GM23338 (cell line): ENCODE measurements around the gene UNC5B. TPM values are rescaled to one million over a fixed set of nuclear protein-coding genes. Genes with fewer than 3 reads are reported as not detected.

ENCODE experiments used
- ATAC-seq: fragments of 200-7000 bp; cut with Tn5 transposase; 3 replicates; pipeline ENCODE4 v1.9.1; 2020
- DNase-seq: peaks from one replicate; pipeline ENCODE4 v3.0.0-alpha.2; 2015; ENCODE audit warnings: low spot score
- H2AFZ ChIP-seq: fragments of 200-600 bp; sonication (generic); 2 replicates; pipeline ENCODE4 v1.8.0; 2016; ENCODE audit warnings: antibody characterized with exemption, mild to moderate bottlenecking, moderate library complexity
- H3F3A ChIP-seq: fragments of 200-600 bp; sonication (generic); replicated peaks from 2 replicates; pipeline ENCODE4 v1.8.0; 2017; ENCODE audit warnings: antibody characterized with exemption, mixed run types, low read depth
- H3K27ac ChIP-seq: fragments of 200-600 bp; sonication (generic); 2 replicates; pipeline ENCODE4 v1.6.1; 2016; ENCODE audit warnings: low read depth
- H3K27me3 ChIP-seq: fragments of 200-600 bp; sonication (generic); 2 replicates; pipeline ENCODE4 v1.8.0; 2016; ENCODE audit warnings: mild to moderate bottlenecking, mixed run types, moderate library complexity; ENCODE audit not compliant: insufficient read depth
- H3K36me3 ChIP-seq: fragments of 200-600 bp; sonication (generic); 2 replicates; pipeline ENCODE4 v1.8.0; 2016; ENCODE audit warnings: mild to moderate bottlenecking; ENCODE audit not compliant: insufficient read depth
- H3K4me1 ChIP-seq: fragments of 200-600 bp; sonication (generic); 2 replicates; pipeline ENCODE4 v1.8.0; 2016; ENCODE audit warnings: mild to moderate bottlenecking, moderate library complexity; ENCODE audit not compliant: insufficient read depth
- H3K4me2 ChIP-seq: fragments of 200-600 bp; sonication (generic); 2 replicates; pipeline ENCODE4 v1.7.1; 2017; ENCODE audit warnings: mixed run types
- H3K4me3 ChIP-seq: fragments of 200-600 bp; sonication (generic); 2 replicates; pipeline ENCODE4 v1.6.1; 2016; ENCODE audit warnings: mixed run types
- H3K79me2 ChIP-seq: fragments of 200-600 bp; sonication (generic); replicated peaks from 2 replicates; pipeline ENCODE4 v1.8.0; 2017; ENCODE audit warnings: mild to moderate bottlenecking; ENCODE audit not compliant: insufficient read depth
- H3K9me2 ChIP-seq: fragments of 200-600 bp; sonication (generic); 2 replicates; pipeline ENCODE4 v1.8.0; 2017; ENCODE audit not compliant: insufficient read depth
- H4K20me1 ChIP-seq: fragments of 200-600 bp; sonication (generic); replicated peaks from 2 replicates; pipeline ENCODE4 v1.8.0; 2017; ENCODE audit warnings: mild to moderate bottlenecking; ENCODE audit not compliant: insufficient read depth
- H3K27ac Mint-ChIP-seq: 2 replicates; pipeline ENCODE4 v1.8.0; 2020; ENCODE audit warnings: inconsistent platforms, mild to moderate bottlenecking, moderate library complexity, mixed read lengths
- H3K27me3 Mint-ChIP-seq: 3 replicates; pipeline ENCODE4 v1.8.0; 2022; ENCODE audit warnings: low read depth, mild to moderate bottlenecking, moderate library complexity, mixed read lengths, inconsistent platforms; ENCODE audit not compliant: insufficient read depth, poor library complexity
- H3K36me3 Mint-ChIP-seq: 3 replicates; pipeline ENCODE4 v1.8.0; 2021; ENCODE audit warnings: low read depth, mild to moderate bottlenecking, inconsistent platforms, moderate library complexity, mixed read lengths
- H3K4me1 Mint-ChIP-seq: 3 replicates; pipeline ENCODE4 v1.8.0; 2020; ENCODE audit warnings: mild to moderate bottlenecking, inconsistent platforms, mixed read lengths
- H3K4me3 Mint-ChIP-seq: 3 replicates; pipeline ENCODE4 v1.8.0; 2021; ENCODE audit warnings: moderate library complexity, mild to moderate bottlenecking, inconsistent platforms, mixed read lengths
- H3K9me3 Mint-ChIP-seq: 3 replicates; pipeline ENCODE4 v1.8.0; 2020; ENCODE audit warnings: moderate library complexity, mild to moderate bottlenecking, inconsistent platforms, mixed read lengths
- CREB1 ChIP-seq: fragments of 250-450 bp; sonication (Bioruptor Pico); IDR thresholded peaks from 2 replicates; pipeline ENCODE4 v1.5.0; 2020; ENCODE audit warnings: low read depth, mild to moderate bottlenecking, moderate library complexity
- CTCF ChIP-seq, 2 experiments: fragments of 200-600 bp in 1 of 2; sonication (generic) in 1 of 2; conservative IDR thresholded peaks; 2 replicates each; pipeline versions ENCODE4 v1.5.1 to v1.6.1; 2016 to 2017; ENCODE audit warnings: antibody characterized with exemption in 2 of 2, low read depth in 2 of 2, mild to moderate bottlenecking in 2 of 2, moderate library complexity in 1 of 2
- ETS1 ChIP-seq: IDR thresholded peaks from 2 replicates; pipeline ENCODE4 v1.6.1; 2016; ENCODE audit warnings: antibody characterized with exemption
- EZH2 ChIP-seq: fragments of 200-600 bp; sonication (generic); IDR thresholded peaks from one replicate; pipeline ENCODE4 v1.8.0; 2017; ENCODE audit warnings: antibody characterized with exemption, mild to moderate bottlenecking, low read depth; ENCODE audit not compliant: unreplicated experiment
- EZH2phosphoT487 ChIP-seq: fragments of 200-600 bp; sonication (generic); IDR thresholded peaks from one replicate; pipeline ENCODE4 v1.8.1; 2018; ENCODE audit warnings: antibody characterized with exemption; ENCODE audit not compliant: unreplicated experiment
- JUNB ChIP-seq: IDR thresholded peaks from one replicate; pipeline ENCODE4 v1.6.1; 2016; ENCODE audit warnings: antibody characterized with exemption; ENCODE audit not compliant: unreplicated experiment
- NANOG ChIP-seq: IDR thresholded peaks from 2 replicates; pipeline ENCODE4 v1.6.1; 2016; ENCODE audit warnings: antibody characterized with exemption, borderline replicate concordance
- POLR2AphosphoS5 ChIP-seq: IDR thresholded peaks from 2 replicates; pipeline ENCODE4 v1.6.1; 2016; ENCODE audit warnings: antibody characterized with exemption, low read depth
- STAT1 ChIP-seq: IDR thresholded peaks from one replicate; pipeline ENCODE4 v1.6.1; 2016; ENCODE audit warnings: antibody characterized with exemption; ENCODE audit not compliant: unreplicated experiment
- ZNF114 ChIP-seq: fragments of 250-450 bp; sonication (Bioruptor Pico); IDR thresholded peaks from 2 replicates; pipeline ENCODE4 v1.5.0; 2020; ENCODE audit warnings: mild to moderate bottlenecking, moderate library complexity
- ZNF331 ChIP-seq: fragments of 250-450 bp; sonication (Bioruptor Pico); IDR thresholded peaks from 2 replicates; pipeline ENCODE4 v1.5.0; 2020; ENCODE audit warnings: low read depth, mild to moderate bottlenecking, moderate library complexity
- polyA plus RNA-seq: library from polyadenylated mRNA; unstranded; fragments of >200 nt; fragmentation: Nextera tagmentation; extraction: Ambion mirVana; gene quantifications from 2 replicates; pipeline ENCODE4 v1.2.1, GENCODE V29; 2016
- total RNA-seq: library from RNA; depleted of rRNA; stranded (reverse); fragments of >200 nt; shearing (Covaris generic); gene quantifications from 2 replicates; pipeline ENCODE4 v1.2.3, GENCODE V29; 2014
- TF ChIP-seq, protein P1 (sequence below): fragments of 250-450 bp; sonication (Bioruptor Pico); IDR thresholded peaks from 2 replicates; pipeline ENCODE4 v1.5.0; 2020; ENCODE audit warnings: mild to moderate bottlenecking, moderate library complexity
- TF ChIP-seq, protein P2 (sequence below): IDR thresholded peaks from one replicate; pipeline ENCODE4 v1.6.1; 2018; ENCODE audit warnings: antibody characterized with exemption; ENCODE audit not compliant: unreplicated experiment

Gene UNC5B
- total and polyA plus RNA-seq, 2 experiments from 2014 or later, result 8.0 to 31.2 TPM

GRCh38 chr10:71209731-71210541 is 2.4 kb upstream of the UNC5B start:
- peaks cover 33% of the 10 kb centered on the region for H3K27me3 Mint-ChIP-seq
- Histone ChIP-seq H3K36me3 (no peaks in the 10 kb centered on the region), H3K4me3 (no peak overlapping the region), H3K79me2 (peaks cover 20% of the 10 kb centered on the region), H3K9me2 (no peaks in the 10 kb centered on the region), H3K4me2 (peak overlapping the region; percentile 26; the same call in 1 of the 2 replicates), H4K20me1 (peaks cover 2% of the 10 kb centered on the region; the same call in 1 of the 2 replicates), H3F3A (no peaks in the 10 kb centered on the region), H3K27ac (no peak overlapping the region), H3K4me1 (peaks cover 31% of the 10 kb centered on the region), H2AFZ (no peak overlapping the region), H3K27me3 (peaks cover 48% of the 10 kb centered on the region)
- no peaks in the 10 kb centered on the region for H3K36me3 Mint-ChIP-seq
- no peak overlapping the region for H3K27ac Mint-ChIP-seq
- TF ChIP-seq EZH2 (no peak), CTCF (conservative IDR thresholded peaks at IDR 0.05; ENCODE audit: low read depth in 2 of 2) (no peak), ZNF331 (CRISPR knock-in tag) (no peak), ETS1 (no peak), NANOG (no peak), POLR2AphosphoS5 (no peak), CREB1 (CRISPR knock-in tag) (no peak), JUNB (no peak), ZNF114 (CRISPR knock-in tag) (no peak), EZH2phosphoT487 (no peak), STAT1 (no peak)
- TF ChIP-seq, protein P1, sequence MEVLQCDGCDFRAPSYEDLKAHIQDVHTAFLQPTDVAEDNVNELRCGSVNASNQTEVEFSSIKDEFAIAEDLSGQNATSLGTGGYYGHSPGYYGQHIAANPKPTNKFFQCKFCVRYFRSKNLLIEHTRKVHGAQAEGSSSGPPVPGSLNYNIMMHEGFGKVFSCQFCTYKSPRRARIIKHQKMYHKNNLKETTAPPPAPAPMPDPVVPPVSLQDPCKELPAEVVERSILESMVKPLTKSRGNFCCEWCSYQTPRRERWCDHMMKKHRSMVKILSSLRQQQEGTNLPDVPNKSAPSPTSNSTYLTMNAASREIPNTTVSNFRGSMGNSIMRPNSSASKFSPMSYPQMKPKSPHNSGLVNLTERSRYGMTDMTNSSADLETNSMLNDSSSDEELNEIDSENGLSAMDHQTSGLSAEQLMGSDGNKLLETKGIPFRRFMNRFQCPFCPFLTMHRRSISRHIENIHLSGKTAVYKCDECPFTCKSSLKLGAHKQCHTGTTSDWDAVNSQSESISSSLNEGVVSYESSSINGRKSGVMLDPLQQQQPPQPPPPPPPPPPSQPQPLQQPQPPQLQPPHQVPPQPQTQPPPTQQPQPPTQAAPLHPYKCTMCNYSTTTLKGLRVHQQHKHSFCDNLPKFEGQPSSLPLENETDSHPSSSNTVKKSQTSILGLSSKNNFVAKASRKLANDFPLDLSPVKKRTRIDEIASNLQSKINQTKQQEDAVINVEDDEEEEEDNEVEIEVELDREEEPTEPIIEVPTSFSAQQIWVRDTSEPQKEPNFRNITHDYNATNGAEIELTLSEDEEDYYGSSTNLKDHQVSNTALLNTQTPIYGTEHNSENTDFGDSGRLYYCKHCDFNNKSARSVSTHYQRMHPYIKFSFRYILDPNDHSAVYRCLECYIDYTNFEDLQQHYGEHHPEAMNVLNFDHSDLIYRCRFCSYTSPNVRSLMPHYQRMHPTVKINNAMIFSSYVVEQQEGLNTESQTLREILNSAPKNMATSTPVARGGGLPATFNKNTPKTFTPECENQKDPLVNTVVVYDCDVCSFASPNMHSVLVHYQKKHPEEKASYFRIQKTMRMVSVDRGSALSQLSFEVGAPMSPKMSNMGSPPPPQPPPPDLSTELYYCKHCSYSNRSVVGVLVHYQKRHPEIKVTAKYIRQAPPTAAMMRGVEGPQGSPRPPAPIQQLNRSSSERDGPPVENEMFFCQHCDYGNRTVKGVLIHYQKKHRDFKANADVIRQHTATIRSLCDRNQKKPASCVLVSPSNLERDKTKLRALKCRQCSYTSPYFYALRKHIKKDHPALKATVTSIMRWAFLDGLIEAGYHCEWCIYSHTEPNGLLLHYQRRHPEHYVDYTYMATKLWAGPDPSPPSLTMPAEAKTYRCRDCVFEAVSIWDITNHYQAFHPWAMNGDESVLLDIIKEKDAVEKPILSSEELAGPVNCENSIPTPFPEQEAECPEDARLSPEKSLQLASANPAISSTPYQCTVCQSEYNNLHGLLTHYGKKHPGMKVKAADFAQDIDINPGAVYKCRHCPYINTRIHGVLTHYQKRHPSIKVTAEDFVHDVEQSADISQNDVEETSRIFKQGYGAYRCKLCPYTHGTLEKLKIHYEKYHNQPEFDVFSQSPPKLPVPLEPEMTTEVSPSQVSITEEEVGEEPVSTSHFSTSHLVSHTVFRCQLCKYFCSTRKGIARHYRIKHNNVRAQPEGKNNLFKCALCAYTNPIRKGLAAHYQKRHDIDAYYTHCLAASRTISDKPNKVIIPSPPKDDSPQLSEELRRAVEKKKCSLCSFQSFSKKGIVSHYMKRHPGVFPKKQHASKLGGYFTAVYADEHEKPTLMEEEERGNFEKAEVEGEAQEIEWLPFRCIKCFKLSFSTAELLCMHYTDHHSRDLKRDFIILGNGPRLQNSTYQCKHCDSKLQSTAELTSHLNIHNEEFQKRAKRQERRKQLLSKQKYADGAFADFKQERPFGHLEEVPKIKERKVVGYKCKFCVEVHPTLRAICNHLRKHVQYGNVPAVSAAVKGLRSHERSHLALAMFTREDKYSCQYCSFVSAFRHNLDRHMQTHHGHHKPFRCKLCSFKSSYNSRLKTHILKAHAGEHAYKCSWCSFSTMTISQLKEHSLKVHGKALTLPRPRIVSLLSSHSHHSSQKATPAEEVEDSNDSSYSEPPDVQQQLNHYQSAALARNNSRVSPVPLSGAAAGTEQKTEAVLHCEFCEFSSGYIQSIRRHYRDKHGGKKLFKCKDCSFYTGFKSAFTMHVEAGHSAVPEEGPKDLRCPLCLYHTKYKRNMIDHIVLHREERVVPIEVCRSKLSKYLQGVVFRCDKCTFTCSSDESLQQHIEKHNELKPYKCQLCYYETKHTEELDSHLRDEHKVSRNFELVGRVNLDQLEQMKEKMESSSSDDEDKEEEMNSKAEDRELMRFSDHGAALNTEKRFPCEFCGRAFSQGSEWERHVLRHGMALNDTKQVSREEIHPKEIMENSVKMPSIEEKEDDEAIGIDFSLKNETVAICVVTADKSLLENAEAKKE (CRISPR knock-in tag), result no peak
- TF ChIP-seq, protein P2, sequence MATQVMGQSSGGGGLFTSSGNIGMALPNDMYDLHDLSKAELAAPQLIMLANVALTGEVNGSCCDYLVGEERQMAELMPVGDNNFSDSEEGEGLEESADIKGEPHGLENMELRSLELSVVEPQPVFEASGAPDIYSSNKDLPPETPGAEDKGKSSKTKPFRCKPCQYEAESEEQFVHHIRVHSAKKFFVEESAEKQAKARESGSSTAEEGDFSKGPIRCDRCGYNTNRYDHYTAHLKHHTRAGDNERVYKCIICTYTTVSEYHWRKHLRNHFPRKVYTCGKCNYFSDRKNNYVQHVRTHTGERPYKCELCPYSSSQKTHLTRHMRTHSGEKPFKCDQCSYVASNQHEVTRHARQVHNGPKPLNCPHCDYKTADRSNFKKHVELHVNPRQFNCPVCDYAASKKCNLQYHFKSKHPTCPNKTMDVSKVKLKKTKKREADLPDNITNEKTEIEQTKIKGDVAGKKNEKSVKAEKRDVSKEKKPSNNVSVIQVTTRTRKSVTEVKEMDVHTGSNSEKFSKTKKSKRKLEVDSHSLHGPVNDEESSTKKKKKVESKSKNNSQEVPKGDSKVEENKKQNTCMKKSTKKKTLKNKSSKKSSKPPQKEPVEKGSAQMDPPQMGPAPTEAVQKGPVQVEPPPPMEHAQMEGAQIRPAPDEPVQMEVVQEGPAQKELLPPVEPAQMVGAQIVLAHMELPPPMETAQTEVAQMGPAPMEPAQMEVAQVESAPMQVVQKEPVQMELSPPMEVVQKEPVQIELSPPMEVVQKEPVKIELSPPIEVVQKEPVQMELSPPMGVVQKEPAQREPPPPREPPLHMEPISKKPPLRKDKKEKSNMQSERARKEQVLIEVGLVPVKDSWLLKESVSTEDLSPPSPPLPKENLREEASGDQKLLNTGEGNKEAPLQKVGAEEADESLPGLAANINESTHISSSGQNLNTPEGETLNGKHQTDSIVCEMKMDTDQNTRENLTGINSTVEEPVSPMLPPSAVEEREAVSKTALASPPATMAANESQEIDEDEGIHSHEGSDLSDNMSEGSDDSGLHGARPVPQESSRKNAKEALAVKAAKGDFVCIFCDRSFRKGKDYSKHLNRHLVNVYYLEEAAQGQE, result no peak
- no peaks in the 10 kb centered on the region for H3K9me3 Mint-ChIP-seq
- H3K4me1 Mint-ChIP-seq, result peaks cover 37% of the 10 kb centered on the region
- H3K4me3 Mint-ChIP-seq, result no peak overlapping the region; the same call in 2 of the 3 replicates
- DNase-seq (no peak), ATAC-seq (no peak)
